22Rv1 (cell line): ENCODE data around the gene COBL.

Experiments
- ZFX ChIP-seq: fragments of 450-650 bp; IDR thresholded peaks from 2 replicates; pipeline ENCODE4 v1.6.1; 2017; ENCODE audit warnings: antibody characterized with exemption, borderline replicate concordance
- TF ChIP-seq, protein P1 (sequence below): fragments of 450-650 bp; IDR thresholded peaks from 2 replicates; pipeline ENCODE4 v1.5.1; 2017; ENCODE audit warnings: mild to moderate bottlenecking

DNA sequence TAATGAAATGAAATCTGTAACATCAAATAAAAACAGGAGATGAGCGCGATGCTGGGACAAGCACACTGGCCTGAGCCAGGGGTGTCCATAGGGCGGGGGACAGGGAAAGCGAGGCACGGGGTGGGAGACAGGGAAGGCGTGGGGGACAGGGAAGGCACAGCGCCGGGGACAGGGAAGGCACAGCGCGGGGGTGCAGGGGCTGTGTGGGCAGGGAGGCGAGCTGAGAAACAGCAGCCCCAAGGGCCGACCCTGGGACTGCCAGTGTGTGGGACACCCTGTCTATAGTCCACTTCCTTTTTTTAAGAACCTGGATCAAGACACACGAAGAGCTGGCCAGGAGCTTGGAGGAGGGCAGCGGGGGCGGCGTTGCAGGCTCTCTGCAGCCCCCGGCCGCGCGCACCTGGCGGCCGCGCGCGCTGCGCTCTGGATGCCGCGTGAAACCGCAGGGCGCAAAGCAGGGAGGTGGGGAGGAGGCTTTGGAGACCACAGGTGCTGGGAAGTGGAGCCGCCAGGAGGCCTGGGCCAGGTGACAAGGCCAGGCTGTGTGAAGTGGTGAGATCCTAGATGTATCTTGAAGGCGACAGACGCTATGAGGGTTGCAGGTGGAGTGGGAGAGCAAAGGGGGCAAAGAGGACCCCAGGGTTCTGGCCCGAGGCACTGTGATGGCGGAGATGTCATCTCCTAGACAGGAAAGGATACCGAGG, 157.7 kb downstream of the COBL start:
- TF ChIP-seq, protein P1, sequence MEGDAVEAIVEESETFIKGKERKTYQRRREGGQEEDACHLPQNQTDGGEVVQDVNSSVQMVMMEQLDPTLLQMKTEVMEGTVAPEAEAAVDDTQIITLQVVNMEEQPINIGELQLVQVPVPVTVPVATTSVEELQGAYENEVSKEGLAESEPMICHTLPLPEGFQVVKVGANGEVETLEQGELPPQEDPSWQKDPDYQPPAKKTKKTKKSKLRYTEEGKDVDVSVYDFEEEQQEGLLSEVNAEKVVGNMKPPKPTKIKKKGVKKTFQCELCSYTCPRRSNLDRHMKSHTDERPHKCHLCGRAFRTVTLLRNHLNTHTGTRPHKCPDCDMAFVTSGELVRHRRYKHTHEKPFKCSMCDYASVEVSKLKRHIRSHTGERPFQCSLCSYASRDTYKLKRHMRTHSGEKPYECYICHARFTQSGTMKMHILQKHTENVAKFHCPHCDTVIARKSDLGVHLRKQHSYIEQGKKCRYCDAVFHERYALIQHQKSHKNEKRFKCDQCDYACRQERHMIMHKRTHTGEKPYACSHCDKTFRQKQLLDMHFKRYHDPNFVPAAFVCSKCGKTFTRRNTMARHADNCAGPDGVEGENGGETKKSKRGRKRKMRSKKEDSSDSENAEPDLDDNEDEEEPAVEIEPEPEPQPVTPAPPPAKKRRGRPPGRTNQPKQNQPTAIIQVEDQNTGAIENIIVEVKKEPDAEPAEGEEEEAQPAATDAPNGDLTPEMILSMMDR: no peak
- TF ChIP-seq ZFX: no peak
